IPS DF 4.7 (cell line): ENCODE measurements around the gene LLGL1.

Source experiments
- DNase-seq: peaks from one replicate; pipeline ENCODE4 v3.0.0-alpha.2; 2013; ENCODE audit warnings: low spot score; ENCODE audit errors: extremely low read depth

Gene LLGL1

DNA sequence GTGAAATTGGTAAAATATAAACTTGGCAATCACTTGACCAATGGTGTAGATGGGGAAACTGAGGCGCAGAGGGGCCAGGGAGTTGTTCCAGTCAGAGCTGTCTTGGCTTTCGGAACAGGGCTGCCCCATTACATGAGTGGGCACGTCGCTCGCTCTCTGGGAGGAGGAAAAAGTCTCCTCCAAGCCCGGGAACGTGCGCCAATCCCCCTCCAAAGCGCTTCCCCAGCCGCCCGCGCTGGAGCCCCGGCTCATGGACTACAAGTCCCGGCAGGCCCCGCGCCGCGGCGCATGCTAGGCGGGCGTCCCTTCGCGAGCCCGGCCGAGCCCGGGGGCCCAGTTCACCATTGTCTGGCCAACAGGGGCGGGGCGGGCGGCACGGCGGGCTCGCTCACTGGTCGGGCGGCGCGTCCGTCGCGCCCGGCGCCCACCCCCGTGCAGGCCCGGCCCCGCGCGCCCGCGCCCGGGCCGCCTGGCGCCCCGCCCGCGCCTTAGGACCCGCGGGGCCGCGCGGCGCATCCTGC lies at the start of gene LLGL1:
Gene LLGL1 (plus strand): TSS at position 515 of the 521 bp plus-strand sequence. CDS start 48 bp downstream, outside the sequence.
- DNase-seq: no peak

DNA sequence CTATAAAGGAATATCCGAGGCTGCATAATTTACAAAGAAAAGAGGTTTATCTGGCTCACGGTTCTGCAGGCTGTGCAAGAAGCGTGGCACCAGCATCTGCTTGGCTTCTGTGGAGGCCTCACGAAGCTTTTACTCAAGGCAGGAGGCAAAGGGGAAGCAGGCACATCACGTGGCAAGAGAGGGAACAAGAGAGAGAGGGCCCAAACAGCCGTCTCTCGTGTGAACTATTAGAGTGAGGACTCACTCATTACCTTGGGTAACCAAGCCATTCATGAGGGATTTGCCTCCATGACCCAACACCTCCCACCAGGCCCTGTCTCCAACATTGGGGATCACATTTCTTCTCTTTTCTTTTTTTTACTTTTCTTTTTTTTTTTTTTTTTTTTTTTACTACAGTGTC lies 49.3 kb upstream of the LLGL1 start:
- DNase-seq: no peak

DNA sequence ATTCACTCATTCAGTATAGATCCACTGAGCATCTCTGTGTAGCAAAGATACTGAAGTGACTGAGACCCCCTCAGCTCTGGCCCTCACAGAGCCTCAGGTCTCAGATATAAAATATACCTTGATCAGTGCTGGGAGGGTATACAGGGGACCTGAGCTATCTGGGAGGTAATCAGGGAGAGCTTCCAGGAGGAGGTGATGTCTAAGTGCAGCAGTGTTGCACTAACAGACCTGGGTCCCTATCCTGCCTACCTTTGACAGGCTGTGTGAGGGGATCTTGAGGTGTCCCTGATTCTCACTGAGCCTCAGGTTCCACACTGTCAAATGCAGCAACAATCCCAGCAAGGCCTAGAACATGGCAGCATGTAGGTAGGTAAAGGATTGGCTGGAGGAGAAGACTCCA lies 48.3 kb upstream of the LLGL1 start:
- DNase-seq: no peak

DNA sequence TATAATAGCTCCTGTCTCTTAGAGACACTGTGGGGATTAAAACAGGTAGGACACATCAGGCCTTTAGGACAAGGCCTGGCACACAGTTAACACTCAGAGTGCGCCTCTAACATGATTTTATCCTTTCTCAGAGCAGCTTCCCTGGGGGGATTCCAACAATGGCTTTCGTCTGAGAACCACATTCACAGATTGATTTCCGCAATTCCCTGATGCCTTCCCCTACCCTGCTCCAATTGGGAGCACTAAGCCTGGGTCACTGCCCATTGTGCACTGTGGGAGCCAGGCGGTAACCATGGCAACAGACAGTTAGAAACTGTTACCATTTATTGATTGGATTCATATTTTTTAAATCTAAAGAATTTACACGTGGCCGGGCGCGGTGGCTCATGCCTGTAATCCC lies 47.7 kb upstream of the LLGL1 start:
- no peak for DNase-seq

DNA sequence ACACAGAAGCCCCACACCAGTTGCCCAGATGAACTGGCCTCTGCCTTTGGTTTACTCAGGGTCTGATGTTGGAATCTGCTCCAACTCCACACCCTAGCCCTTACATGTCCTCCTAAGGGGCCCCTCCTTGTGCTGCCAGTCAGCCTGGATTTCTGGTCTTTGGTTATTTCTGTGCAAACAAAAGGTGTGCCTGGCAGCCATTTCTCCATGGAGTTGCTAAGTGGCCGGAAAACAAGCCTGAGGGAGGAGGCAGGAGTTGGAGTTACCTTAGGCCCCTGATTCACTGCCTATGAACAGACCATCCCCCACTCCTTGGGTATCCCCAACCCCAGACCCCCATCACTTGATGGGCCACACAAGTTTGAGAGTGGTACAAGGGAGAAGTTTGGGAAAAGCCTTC lies 46.2 kb upstream of the LLGL1 start:
- DNase-seq: no peak

DNA sequence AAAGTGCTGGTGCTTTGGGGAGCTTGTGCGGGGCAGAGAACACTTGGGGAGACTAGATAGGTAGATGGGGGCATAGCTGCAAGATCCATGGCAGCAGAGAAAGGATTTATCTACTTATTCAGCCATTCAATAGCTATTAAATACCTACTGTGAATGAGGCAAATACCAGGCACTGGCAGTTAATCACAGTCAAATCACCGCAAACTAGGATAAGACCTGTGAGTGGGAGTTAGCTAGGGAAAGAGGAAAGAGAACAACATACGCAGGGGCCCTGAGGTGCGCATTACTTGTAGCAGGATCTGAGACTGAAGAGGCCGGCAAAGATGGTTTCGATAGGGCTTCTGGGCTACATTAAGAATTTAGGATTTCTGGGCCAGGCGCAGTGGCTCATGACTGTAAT lies 45.6 kb upstream of the LLGL1 start:
- no peak for DNase-seq

DNA sequence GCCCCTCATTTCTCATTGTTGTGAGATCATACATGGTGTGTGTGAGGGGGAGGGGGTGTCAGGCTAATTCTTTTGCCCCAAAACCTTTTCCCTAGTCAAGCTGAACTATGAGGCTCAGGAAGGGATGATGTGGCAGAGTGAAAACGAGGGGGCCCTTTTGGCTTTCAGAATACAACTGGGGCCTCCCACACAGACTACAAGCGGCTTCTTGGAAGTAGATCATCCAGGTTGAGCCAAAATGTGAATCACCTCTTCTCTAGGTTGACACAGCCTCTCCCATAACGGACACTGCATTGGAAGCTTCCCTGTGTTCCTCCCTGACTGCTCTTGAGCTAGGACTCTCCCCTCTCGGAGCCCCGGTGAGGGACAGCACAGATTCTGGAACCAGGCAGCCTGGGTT lies 44.1 kb upstream of the LLGL1 start:
- no peak for DNase-seq

DNA sequence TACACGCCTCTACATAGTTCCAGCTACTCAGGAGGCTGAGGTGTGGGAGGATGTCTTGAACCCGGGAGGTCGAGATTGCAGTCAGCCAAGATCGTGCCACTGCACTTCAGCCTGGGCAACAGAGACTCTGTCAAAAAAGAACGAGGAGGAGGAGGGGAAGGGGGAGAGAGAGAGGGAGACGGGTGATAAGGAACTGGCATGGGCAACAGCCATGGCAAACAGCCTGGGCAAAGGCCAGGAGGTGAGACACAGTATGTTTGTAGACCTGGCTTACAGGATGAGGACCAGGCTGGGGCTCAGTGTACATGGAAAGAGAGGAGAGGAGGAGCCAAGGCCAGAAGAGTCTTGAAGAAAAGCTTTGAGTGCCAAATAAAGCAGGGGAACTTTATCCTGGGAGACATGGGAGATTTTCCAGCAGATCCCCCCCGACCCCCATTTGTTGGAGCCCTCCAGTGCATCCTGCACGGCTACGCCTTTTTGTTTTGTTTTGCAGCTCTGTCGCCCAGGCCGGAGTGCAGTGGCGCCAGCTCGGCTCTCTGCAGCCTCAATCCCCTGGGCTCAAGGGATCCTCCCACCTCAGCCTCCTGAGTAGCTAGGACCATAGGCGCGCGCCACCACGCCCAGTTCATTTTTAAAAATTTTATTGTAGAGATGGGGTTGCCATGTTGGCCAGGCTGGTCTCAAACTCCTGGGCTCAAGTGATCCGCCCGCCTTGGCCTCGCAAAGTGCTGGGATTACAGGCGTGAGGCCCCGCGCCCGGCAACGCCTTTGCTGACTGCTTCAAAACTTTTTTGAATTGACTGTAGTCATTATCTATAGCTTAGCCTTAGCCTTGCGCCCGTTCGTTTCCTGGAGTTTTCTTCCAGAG lies 43.1 kb upstream of the LLGL1 start:
- DNase-seq: no peak

DNA sequence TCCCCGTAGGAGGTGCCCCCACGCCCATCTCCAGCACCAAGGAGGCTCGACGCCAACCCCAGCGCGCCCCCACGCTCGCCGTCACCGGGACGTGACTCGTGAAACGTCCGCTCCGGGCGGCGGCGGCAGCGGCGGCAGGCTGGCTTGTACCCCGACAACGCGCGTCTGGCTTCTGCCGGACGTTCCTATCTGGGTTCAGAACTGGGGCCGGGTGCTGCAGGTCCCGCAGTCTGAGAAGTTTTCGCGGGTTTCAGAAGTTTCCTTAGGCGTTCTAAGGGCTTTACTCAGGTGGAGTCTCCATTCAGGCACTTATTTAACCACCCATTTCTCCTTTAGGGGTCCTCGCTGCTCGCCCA lies 42.5 kb upstream of the LLGL1 start:
- DNase-seq: no peak

DNA sequence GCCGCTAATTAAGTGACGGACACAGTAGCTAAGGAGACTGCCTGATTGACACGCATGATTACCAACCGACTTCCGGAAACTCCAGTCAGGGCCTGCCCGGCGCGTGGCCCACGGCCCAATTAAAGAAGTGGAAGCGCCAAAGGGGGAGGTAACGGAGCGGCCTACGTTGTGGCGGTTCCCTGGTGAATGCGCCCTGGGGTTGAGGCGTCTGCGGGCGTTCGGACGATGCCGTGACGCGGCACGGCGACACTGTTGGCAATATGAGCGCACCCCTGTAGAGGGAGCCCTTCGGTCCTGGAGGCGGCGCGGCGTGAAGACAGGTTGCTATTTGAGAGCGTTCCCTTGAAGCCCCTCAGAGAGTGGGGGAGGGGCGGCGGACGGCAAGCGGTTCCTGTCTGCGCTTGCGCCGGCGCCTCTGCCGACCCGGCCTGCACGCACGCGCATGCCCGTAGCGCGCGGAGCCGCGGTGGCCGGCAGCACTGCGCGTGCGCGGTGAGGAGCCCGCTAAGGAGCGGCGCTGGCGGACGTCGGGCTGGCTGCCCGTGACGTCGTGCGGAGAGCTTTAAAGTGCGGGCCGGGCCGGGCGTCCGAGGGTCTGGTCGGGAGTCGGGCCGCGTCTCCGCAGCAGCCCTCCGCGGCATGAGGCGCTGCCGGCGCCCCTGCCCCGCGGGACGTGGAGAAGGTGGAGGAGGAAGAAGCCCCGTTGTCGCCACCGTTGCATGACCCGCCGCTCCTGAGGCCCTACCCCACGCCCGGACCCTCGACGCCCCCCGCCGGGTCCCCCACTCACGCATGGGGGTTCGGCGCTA lies 41.9 kb upstream of the LLGL1 start, which contains the start of gene ALKBH5:
Gene ALKBH5 (plus strand): TSS at position 495 of the 809 bp plus-strand sequence. CDS start 416 bp downstream, outside the sequence.
- DNase-seq: peak; percentile 99

DNA sequence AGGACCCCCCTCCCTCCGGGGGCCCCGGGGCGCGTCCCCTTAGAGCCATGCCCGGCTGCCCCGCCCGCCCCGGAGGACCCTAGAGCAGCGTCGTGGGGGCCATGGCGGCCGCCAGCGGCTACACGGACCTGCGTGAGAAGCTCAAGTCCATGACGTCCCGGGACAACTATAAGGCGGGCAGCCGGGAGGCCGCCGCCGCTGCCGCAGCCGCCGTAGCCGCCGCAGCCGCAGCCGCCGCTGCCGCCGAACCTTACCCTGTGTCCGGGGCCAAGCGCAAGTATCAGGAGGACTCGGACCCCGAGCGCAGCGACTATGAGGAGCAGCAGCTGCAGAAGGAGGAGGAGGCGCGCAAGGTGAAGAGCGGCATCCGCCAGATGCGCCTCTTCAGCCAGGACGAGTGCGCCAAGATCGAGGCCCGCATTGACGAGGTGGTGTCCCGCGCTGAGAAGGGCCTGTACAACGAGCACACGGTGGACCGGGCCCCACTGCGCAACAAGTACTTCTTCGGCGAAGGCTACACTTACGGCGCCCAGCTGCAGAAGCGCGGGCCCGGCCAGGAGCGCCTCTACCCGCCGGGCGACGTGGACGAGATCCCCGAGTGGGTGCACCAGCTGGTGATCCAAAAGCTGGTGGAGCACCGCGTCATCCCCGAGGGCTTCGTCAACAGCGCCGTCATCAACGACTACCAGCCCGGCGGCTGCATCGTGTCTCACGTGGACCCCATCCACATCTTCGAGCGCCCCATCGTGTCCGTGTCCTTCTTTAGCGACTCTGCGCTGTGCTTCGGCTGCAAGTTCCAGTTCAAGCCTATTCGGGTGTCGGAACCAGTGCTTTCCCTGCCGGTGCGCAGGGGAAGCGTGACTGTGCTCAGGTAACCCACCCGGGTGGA lies 41.0 kb upstream of the LLGL1 start:
- no peak for DNase-seq

DNA sequence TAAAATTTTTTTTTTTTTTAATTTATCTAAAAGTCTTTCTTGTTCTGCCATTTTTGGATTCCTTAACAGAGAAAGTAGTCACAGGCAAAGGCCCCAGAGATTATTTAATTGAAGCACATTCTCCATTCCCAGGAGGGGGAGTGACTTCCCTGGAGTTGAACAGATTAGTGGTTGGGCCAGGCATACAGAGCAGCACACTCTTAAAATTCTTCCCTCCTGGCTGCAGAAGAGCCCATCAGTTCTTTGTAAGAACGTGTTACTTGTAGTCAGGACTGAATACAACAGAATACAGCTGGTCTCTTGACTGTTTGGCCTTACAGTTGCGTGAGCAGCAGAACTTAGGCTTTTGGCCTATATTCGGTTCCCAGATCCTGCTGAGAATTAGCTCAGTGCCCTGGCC lies 40.0 kb upstream of the LLGL1 start:
- DNase-seq: no peak

DNA sequence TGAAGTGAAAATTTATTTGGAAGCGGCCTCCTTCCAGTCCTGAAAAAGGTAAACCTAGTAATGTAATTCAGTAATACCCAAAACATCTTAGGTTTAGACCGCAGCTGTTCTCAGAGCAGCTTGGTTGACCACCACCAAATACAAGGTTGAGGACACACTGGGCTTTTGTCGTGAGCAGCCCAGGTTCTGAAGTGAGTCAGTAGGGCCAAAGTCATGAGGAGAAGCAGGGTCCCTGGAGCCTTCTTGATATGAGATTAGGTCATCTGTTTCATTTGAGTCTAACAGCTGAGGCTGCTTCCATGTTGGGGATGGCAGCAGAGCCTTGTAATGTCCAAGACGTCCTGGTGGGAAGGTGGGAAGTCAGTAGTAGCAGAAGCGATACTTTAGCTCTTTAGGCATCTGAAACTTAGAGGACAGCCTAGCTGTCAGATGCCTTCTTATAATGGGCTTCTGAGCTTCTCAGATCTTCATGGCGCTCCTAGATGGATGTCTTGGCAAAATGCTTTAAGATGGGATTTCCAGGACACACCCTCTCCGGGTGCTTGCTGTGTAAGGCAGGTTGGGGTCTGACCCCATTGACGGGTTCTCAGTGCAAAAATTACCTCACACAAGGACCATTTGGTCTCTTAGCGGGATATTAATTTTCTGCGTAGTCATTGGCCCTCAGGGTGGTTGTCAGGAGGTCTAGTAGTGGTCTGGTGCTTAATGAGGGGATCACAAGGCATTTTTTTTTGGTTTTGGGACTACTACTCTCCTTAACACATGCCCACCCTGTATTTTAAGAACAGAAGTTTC lies 39.4 kb upstream of the LLGL1 start:
- no peak for DNase-seq

DNA sequence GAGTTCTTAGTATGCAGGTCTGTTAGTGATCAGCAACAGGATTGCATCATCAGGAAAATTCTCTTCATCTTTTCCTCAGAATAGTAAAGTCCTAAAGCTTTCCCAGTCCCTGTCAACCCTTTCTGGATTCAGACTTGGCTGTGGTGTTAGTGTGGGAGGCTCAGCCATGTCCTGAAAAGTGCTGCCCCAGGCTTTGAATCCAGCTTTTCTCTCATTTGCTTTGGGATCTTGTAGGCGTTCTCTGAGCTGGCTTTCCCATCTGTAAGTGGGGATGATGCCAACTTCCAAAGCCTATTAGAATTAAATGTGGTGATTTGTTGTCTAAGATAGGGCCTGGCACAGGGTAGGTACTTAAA lies 38.8 kb upstream of the LLGL1 start:
- no peak for DNase-seq

DNA sequence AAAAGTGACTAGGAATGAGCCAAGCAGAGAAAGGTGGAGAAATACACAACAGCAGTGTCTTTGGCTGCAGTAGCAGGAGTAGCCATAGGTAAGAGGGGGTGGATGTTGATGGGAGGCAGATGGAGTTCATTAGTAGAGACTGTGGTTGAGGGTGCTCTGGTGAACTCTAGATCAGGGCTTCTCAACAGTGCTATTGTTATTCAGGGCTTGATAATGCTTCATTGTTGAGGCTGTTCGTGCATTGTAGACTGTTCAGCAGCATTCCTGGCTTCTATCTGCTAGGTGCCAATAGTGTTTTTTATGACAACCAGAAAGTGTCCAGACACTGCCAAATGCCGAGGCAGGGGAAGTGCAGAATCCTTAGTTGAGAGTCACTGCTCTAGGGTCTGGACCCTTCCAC lies 38.2 kb upstream of the LLGL1 start:
- DNase-seq: no peak

DNA sequence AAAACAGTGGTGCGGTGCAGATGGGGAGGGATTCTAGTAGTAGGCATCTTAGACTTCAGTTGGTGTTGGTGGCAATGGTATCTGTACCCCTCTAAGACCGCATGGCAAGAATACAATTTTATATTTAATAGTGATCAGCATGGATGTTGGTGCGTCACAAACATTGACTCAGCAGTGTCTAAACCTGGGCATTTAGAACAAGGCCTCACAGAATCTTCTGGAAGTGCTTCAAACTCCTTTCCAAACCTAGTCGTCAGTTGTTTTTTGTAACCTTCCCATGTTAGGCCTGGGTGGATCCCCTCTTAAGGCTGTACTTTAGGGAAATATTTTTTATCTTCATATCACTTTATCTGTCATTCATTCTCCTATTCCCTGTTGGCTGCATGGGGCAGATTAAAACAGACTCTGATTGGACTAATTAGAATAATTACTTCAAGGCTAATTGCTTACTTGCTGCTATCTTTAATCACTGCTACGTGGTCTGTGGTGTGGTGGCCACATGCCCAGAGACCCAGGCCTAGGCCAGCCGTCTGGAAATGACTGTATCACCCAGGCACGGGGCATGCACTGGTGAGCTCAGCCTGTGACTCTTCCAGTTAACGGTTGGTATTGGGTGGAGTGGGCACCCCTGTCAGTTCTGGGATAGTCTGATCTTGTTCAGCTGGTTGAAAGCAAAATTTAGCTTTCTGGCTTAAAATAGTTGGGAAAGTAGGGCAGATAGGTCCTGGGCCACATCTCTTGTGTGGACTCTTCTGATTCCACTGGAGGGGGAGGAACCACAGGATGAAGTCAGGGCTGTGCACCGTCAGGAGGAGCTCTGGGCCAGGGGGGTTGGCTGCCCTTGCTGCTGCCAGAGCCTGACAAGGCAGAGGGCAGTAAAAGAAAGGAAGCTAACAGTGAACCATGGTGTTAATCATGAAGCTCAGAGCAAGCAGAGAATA lies 37.3 kb upstream of the LLGL1 start:
- DNase-seq: no peak

DNA sequence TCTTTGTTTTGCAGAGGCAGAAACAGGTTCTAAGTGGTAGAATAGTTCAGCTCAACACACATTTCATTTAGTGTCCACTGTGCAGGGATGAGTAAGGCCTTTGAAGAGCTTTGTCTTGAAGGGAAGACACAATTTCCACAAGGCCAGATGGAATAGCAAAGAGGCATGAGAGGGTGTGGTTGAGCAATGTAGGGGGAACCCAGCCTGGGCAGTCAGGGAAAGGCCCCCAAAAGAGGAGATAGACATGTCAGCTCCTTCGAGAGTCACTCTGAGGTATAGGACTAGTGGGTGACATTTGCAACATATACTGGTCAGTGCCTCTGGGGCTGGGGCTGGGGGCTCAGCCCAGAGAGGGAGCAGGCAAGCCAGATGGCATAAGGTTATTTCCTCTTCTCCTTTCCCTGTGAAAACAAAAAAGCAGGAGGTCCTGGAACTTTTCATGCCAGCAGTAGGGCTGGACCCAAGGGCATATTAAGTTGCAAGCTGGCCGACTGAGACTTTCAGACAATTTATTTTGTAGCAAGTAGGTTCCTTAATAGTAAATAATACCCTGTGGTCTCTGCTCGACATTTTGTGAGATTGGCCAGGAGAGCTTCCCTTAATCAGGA lies 34.7 kb upstream of the LLGL1 start:
- no peak for DNase-seq

DNA sequence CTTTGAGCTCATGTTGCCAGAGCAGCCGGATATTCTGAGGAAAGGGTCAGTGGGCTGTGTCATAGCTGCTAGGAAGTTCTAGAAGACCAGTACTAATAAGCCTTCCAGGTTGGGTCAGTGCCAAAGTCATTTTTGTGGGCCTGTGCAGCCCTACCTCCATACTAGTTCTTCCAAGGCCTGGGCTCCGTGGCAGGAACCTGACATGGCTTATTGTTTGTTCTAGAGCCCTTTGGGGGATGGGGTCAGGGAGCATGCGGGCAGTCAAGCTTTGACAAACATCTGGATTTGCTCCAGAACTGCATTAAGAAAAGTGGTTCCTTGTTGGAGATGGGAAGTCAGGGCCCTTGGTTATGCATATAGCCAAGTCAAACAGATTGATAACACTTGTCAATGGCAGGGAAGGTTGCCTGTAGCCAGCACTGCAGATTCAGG lies 34.2 kb upstream of the LLGL1 start:
- no peak for DNase-seq

DNA sequence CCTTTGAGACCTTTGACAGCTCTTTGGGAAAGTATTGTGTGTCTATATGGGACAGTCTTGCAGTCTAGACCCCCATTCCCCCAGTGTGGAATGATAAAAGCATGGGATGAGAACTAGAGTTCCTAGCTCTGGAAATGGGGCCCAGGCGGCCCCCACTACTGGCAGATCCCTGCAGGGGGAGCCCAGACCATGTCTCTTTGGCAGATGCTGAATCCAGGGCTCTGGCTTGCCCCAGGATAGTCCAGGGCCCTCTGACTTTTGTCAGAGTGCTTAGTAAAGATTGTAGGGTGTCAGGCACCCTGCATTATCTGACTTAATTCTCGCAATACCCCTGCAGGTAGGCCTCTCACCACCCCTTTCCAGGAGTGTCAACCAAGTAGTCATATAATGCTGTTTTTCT lies 33.5 kb upstream of the LLGL1 start:
- no peak for DNase-seq
